Measurements from ENCODE around the gene LMO7.

DNA sequence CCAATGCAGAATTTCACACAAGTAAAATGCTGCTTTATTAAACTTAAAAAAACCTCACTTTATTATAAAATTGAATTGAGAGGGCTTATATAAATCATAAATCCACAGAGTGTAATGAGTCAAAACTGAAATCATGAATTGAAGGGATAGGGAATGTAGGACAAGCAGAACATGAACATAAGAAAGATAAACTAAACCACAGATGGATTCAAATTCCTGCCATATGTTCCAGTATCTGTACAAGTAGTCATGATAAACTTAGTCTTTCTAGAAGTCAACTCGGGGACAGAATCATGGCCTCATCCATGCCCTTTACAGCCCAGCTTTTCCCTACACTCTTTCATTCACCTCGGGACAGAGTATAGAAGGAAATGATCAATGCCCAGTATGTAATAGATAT lies 16.6 kb downstream of the LMO7 start:
- TF ChIP-seq, protein P1, sequence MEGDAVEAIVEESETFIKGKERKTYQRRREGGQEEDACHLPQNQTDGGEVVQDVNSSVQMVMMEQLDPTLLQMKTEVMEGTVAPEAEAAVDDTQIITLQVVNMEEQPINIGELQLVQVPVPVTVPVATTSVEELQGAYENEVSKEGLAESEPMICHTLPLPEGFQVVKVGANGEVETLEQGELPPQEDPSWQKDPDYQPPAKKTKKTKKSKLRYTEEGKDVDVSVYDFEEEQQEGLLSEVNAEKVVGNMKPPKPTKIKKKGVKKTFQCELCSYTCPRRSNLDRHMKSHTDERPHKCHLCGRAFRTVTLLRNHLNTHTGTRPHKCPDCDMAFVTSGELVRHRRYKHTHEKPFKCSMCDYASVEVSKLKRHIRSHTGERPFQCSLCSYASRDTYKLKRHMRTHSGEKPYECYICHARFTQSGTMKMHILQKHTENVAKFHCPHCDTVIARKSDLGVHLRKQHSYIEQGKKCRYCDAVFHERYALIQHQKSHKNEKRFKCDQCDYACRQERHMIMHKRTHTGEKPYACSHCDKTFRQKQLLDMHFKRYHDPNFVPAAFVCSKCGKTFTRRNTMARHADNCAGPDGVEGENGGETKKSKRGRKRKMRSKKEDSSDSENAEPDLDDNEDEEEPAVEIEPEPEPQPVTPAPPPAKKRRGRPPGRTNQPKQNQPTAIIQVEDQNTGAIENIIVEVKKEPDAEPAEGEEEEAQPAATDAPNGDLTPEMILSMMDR (IDR thresholded peaks at IDR 0.05) = no peak
- TF ChIP-seq ATF1 (CRISPR knock-in tag; IDR thresholded peaks at IDR 0.05) = no peak
- TF ChIP-seq, protein P2, sequence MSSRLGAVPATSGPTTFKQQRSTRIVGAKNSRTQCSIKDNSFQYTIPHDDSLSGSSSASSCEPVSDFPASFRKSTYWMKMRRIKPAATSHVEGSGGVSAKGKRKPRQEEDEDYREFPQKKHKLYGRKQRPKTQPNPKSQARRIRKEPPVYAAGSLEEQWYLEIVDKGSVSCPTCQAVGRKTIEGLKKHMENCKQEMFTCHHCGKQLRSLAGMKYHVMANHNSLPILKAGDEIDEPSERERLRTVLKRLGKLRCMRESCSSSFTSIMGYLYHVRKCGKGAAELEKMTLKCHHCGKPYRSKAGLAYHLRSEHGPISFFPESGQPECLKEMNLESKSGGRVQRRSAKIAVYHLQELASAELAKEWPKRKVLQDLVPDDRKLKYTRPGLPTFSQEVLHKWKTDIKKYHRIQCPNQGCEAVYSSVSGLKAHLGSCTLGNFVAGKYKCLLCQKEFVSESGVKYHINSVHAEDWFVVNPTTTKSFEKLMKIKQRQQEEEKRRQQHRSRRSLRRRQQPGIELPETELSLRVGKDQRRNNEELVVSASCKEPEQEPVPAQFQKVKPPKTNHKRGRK (CRISPR knock-in tag; IDR thresholded peaks at IDR 0.05; ENCODE audit: borderline replicate concordance) = no peak
- no peak for TF ChIP-seq SP1 (CRISPR knock-in tag; conservative IDR thresholded peaks at IDR 0.05)
- TF ChIP-seq, protein P3, sequence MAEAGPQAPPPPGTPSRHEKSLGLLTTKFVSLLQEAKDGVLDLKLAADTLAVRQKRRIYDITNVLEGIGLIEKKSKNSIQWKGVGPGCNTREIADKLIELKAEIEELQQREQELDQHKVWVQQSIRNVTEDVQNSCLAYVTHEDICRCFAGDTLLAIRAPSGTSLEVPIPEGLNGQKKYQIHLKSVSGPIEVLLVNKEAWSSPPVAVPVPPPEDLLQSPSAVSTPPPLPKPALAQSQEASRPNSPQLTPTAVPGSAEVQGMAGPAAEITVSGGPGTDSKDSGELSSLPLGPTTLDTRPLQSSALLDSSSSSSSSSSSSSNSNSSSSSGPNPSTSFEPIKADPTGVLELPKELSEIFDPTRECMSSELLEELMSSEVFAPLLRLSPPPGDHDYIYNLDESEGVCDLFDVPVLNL (CRISPR knock-in tag; IDR thresholded peaks at IDR 0.05; ENCODE audit: borderline replicate concordance, low read depth) = no peak
- no peak for TF ChIP-seq ZNF317 (CRISPR knock-in tag; IDR thresholded peaks at IDR 0.05; ENCODE audit: borderline replicate concordance, low read depth)
- TF ChIP-seq, protein P4, sequence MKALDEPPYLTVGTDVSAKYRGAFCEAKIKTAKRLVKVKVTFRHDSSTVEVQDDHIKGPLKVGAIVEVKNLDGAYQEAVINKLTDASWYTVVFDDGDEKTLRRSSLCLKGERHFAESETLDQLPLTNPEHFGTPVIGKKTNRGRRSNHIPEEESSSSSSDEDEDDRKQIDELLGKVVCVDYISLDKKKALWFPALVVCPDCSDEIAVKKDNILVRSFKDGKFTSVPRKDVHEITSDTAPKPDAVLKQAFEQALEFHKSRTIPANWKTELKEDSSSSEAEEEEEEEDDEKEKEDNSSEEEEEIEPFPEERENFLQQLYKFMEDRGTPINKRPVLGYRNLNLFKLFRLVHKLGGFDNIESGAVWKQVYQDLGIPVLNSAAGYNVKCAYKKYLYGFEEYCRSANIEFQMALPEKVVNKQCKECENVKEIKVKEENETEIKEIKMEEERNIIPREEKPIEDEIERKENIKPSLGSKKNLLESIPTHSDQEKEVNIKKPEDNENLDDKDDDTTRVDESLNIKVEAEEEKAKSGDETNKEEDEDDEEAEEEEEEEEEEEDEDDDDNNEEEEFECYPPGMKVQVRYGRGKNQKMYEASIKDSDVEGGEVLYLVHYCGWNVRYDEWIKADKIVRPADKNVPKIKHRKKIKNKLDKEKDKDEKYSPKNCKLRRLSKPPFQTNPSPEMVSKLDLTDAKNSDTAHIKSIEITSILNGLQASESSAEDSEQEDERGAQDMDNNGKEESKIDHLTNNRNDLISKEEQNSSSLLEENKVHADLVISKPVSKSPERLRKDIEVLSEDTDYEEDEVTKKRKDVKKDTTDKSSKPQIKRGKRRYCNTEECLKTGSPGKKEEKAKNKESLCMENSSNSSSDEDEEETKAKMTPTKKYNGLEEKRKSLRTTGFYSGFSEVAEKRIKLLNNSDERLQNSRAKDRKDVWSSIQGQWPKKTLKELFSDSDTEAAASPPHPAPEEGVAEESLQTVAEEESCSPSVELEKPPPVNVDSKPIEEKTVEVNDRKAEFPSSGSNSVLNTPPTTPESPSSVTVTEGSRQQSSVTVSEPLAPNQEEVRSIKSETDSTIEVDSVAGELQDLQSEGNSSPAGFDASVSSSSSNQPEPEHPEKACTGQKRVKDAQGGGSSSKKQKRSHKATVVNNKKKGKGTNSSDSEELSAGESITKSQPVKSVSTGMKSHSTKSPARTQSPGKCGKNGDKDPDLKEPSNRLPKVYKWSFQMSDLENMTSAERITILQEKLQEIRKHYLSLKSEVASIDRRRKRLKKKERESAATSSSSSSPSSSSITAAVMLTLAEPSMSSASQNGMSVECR (CRISPR knock-in tag; IDR thresholded peaks at IDR 0.05; ENCODE audit: borderline replicate concordance) = no peak
- TF ChIP-seq CREM (CRISPR knock-in tag; IDR thresholded peaks at IDR 0.05) = no peak
- no peak for TF ChIP-seq NR2C2 (CRISPR knock-in tag; IDR thresholded peaks at IDR 0.05)
- TF ChIP-seq, protein P5, sequence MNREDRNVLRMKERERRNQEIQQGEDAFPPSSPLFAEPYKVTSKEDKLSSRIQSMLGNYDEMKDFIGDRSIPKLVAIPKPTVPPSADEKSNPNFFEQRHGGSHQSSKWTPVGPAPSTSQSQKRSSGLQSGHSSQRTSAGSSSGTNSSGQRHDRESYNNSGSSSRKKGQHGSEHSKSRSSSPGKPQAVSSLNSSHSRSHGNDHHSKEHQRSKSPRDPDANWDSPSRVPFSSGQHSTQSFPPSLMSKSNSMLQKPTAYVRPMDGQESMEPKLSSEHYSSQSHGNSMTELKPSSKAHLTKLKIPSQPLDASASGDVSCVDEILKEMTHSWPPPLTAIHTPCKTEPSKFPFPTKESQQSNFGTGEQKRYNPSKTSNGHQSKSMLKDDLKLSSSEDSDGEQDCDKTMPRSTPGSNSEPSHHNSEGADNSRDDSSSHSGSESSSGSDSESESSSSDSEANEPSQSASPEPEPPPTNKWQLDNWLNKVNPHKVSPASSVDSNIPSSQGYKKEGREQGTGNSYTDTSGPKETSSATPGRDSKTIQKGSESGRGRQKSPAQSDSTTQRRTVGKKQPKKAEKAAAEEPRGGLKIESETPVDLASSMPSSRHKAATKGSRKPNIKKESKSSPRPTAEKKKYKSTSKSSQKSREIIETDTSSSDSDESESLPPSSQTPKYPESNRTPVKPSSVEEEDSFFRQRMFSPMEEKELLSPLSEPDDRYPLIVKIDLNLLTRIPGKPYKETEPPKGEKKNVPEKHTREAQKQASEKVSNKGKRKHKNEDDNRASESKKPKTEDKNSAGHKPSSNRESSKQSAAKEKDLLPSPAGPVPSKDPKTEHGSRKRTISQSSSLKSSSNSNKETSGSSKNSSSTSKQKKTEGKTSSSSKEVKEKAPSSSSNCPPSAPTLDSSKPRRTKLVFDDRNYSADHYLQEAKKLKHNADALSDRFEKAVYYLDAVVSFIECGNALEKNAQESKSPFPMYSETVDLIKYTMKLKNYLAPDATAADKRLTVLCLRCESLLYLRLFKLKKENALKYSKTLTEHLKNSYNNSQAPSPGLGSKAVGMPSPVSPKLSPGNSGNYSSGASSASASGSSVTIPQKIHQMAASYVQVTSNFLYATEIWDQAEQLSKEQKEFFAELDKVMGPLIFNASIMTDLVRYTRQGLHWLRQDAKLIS (CRISPR knock-in tag; IDR thresholded peaks at IDR 0.05; ENCODE audit: borderline replicate concordance) = no peak

Measured in WTC11 (cell line).